ENCODE measurements around the gene USP13.
"Not testable (repeated sequence)": the region's sequence is repeated elsewhere in the genome, so short reads cannot be mapped to it uniquely, and the experiment has no call there.

The USP13 gene

GRCh38 chr3:179615458-179616173, 37.2 kb upstream of the USP13 start:
- Histone ChIP-seq H3K27me3 (replicated peaks; ENCODE audit: control insufficient read depth, insufficient read depth, low read length, poor library complexity, severe bottlenecking) (no peaks in the 10 kb centered on the region), H3K4me1 (ENCODE audit: control insufficient read depth, insufficient read depth, low read length, poor library complexity, severe bottlenecking) (no peaks in the 10 kb centered on the region), H3K27ac (ENCODE audit: insufficient read depth, low read length, poor library complexity, severe bottlenecking) (no peak overlapping the region), H3K9me3 (ENCODE audit: control insufficient read depth, low read length) (no peaks in the 10 kb centered on the region), H3K36me3 (ENCODE audit: control insufficient read depth, insufficient read depth, low read length) (peaks cover 12% of the 10 kb centered on the region), H3K4me3 (ENCODE audit: insufficient read depth, low read depth, low read length, poor library complexity, severe bottlenecking) (no peak overlapping the region)
- no peak for DNase-seq

- no peak overlapping the region for H3K27ac ChIP-seq (ENCODE audit: insufficient read depth, low read length, poor library complexity, severe bottlenecking)
- H3K36me3 ChIP-seq (ENCODE audit: control insufficient read depth, insufficient read depth, low read length): peaks cover 35% of the 10 kb centered on the region
- H3K4me1 ChIP-seq (ENCODE audit: control insufficient read depth, insufficient read depth, low read length, poor library complexity, severe bottlenecking): no peaks in the 10 kb centered on the region
- no peak for DNase-seq
- H3K4me3 ChIP-seq (ENCODE audit: insufficient read depth, low read depth, low read length, poor library complexity, severe bottlenecking): no peak overlapping the region
- no peaks in the 10 kb centered on the region for H3K9me3 ChIP-seq (ENCODE audit: control insufficient read depth, low read length)
- H3K27me3 ChIP-seq (replicated peaks; ENCODE audit: control insufficient read depth, insufficient read depth, low read length, poor library complexity, severe bottlenecking): no peaks in the 10 kb centered on the region
Measured at GRCh38 chr3:179622023-179622422, 30.8 kb upstream of the USP13 start.

- Histone ChIP-seq H3K9me3 (ENCODE audit: control insufficient read depth, low read length) (no peaks in the 10 kb centered on the region), H3K4me1 (ENCODE audit: control insufficient read depth, insufficient read depth, low read length, poor library complexity, severe bottlenecking) (no peaks in the 10 kb centered on the region), H3K27me3 (replicated peaks; ENCODE audit: control insufficient read depth, insufficient read depth, low read length, poor library complexity, severe bottlenecking) (no peaks in the 10 kb centered on the region), H3K27ac (ENCODE audit: insufficient read depth, low read length, poor library complexity, severe bottlenecking) (no peak overlapping the region), H3K36me3 (ENCODE audit: control insufficient read depth, insufficient read depth, low read length) (peaks cover 25% of the 10 kb centered on the region), H3K4me3 (ENCODE audit: insufficient read depth, low read depth, low read length, poor library complexity, severe bottlenecking) (no peak overlapping the region)
- DNase-seq: no peak
Measured at GRCh38 chr3:179624451-179624850, 28.4 kb upstream of the USP13 start.

GRCh38 chr3:179630753-179631451, 21.9 kb upstream of the USP13 start:
- Histone ChIP-seq H3K9me3 (ENCODE audit: control insufficient read depth, low read length) (no peaks in the 10 kb centered on the region), H3K27me3 (replicated peaks; ENCODE audit: control insufficient read depth, insufficient read depth, low read length, poor library complexity, severe bottlenecking) (no peaks in the 10 kb centered on the region), H3K36me3 (ENCODE audit: control insufficient read depth, insufficient read depth, low read length) (no peaks in the 10 kb centered on the region), H3K4me3 (ENCODE audit: insufficient read depth, low read depth, low read length, poor library complexity, severe bottlenecking) (no peak overlapping the region), H3K4me1 (ENCODE audit: control insufficient read depth, insufficient read depth, low read length, poor library complexity, severe bottlenecking) (no peaks in the 10 kb centered on the region), H3K27ac (ENCODE audit: insufficient read depth, low read length, poor library complexity, severe bottlenecking) (no peak overlapping the region)
- DNase-seq: no peak

- H3K9me3 ChIP-seq (ENCODE audit: control insufficient read depth, low read length): no peaks in the 10 kb centered on the region
- no peaks in the 10 kb centered on the region for H3K36me3 ChIP-seq (ENCODE audit: control insufficient read depth, insufficient read depth, low read length)
- DNase-seq: no peak
- no peaks in the 10 kb centered on the region for H3K4me1 ChIP-seq (ENCODE audit: control insufficient read depth, insufficient read depth, low read length, poor library complexity, severe bottlenecking)
- H3K4me3 ChIP-seq (ENCODE audit: insufficient read depth, low read depth, low read length, poor library complexity, severe bottlenecking): no peak overlapping the region
- no peaks in the 10 kb centered on the region for H3K27me3 ChIP-seq (replicated peaks; ENCODE audit: control insufficient read depth, insufficient read depth, low read length, poor library complexity, severe bottlenecking)
- no peak overlapping the region for H3K27ac ChIP-seq (ENCODE audit: insufficient read depth, low read length, poor library complexity, severe bottlenecking)
Measured at GRCh38 chr3:179640469-179640868, 12.4 kb upstream of the USP13 start.

GRCh38 chr3:179642871-179643270, 10.0 kb upstream of the USP13 start:
- no peaks in the 10 kb centered on the region for H3K36me3 ChIP-seq (ENCODE audit: control insufficient read depth, insufficient read depth, low read length)
- no peaks in the 10 kb centered on the region for H3K4me1 ChIP-seq (ENCODE audit: control insufficient read depth, insufficient read depth, low read length, poor library complexity, severe bottlenecking)
- no peaks in the 10 kb centered on the region for H3K9me3 ChIP-seq (ENCODE audit: control insufficient read depth, low read length)
- H3K27me3 ChIP-seq (replicated peaks; ENCODE audit: control insufficient read depth, insufficient read depth, low read length, poor library complexity, severe bottlenecking): no peaks in the 10 kb centered on the region
- no peak overlapping the region for H3K4me3 ChIP-seq (ENCODE audit: insufficient read depth, low read depth, low read length, poor library complexity, severe bottlenecking)
- DNase-seq: no peak
- no peak overlapping the region for H3K27ac ChIP-seq (ENCODE audit: insufficient read depth, low read length, poor library complexity, severe bottlenecking)

- H3K27ac ChIP-seq (ENCODE audit: insufficient read depth, low read length, poor library complexity, severe bottlenecking); H3K27me3 ChIP-seq (replicated peaks; ENCODE audit: control insufficient read depth, insufficient read depth, low read length, poor library complexity, severe bottlenecking); H3K9me3 ChIP-seq (ENCODE audit: control insufficient read depth, low read length); H3K4me1 ChIP-seq (ENCODE audit: control insufficient read depth, insufficient read depth, low read length, poor library complexity, severe bottlenecking); H3K4me3 ChIP-seq (ENCODE audit: insufficient read depth, low read depth, low read length, poor library complexity, severe bottlenecking); H3K36me3 ChIP-seq (ENCODE audit: control insufficient read depth, insufficient read depth, low read length); DNase-seq: not testable (repeated sequence)
Measured at GRCh38 chr3:179643837-179644236, 9.0 kb upstream of the USP13 start.

- DNase-seq: no peak
- H3K9me3 ChIP-seq (ENCODE audit: control insufficient read depth, low read length): no peaks in the 10 kb centered on the region
- no peak overlapping the region for H3K4me3 ChIP-seq (ENCODE audit: insufficient read depth, low read depth, low read length, poor library complexity, severe bottlenecking)
- H3K27me3 ChIP-seq (replicated peaks; ENCODE audit: control insufficient read depth, insufficient read depth, low read length, poor library complexity, severe bottlenecking): no peaks in the 10 kb centered on the region
- H3K27ac ChIP-seq (ENCODE audit: insufficient read depth, low read length, poor library complexity, severe bottlenecking): no peak overlapping the region
- H3K4me1 ChIP-seq (ENCODE audit: control insufficient read depth, insufficient read depth, low read length, poor library complexity, severe bottlenecking): no peaks in the 10 kb centered on the region
- no peaks in the 10 kb centered on the region for H3K36me3 ChIP-seq (ENCODE audit: control insufficient read depth, insufficient read depth, low read length)
Measured at GRCh38 chr3:179646177-179646576, 6.7 kb upstream of the USP13 start.

GRCh38 chr3:179651687-179652446, 973 bp upstream of the USP13 start:
- H3K27ac ChIP-seq (ENCODE audit: insufficient read depth, low read length, poor library complexity, severe bottlenecking): peak overlapping the region; percentile 38
- H3K9me3 ChIP-seq (ENCODE audit: control insufficient read depth, low read length): no peaks in the 10 kb centered on the region
- peaks cover 5% of the 10 kb centered on the region for H3K4me1 ChIP-seq (ENCODE audit: control insufficient read depth, insufficient read depth, low read length, poor library complexity, severe bottlenecking)
- H3K27me3 ChIP-seq (replicated peaks; ENCODE audit: control insufficient read depth, insufficient read depth, low read length, poor library complexity, severe bottlenecking): no peaks in the 10 kb centered on the region
- H3K4me3 ChIP-seq (ENCODE audit: insufficient read depth, low read depth, low read length, poor library complexity, severe bottlenecking): peak overlapping the region; percentile 47
- H3K36me3 ChIP-seq (ENCODE audit: control insufficient read depth, insufficient read depth, low read length): no peaks in the 10 kb centered on the region
- DNase-seq: no peak

Measured in effector memory CD4-positive, alpha-beta T cell (primary cell).